ENCODE results near the gene GULP1.

The GULP1 gene

DNA sequence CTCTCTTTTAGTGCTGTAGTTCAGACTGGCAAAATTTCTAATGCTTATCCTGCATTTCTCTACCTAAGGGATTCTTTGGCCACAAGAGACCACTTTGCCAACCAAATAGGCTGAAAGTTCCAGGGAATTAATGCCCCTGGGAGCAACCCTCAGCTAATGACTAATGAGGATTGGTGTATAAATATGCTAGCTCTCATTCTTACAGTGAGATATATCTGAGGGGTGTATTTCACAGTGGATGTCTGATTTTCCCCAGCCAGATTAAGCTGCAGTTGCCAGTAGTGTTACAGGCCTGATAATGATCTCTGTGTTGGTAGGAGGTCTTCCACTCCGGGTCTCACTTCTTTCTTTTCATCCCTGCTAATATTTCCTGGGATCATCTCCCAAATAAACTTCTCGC, 90.4 kb downstream of the GULP1 start (continued):
- TF ChIP-seq, protein P1, sequence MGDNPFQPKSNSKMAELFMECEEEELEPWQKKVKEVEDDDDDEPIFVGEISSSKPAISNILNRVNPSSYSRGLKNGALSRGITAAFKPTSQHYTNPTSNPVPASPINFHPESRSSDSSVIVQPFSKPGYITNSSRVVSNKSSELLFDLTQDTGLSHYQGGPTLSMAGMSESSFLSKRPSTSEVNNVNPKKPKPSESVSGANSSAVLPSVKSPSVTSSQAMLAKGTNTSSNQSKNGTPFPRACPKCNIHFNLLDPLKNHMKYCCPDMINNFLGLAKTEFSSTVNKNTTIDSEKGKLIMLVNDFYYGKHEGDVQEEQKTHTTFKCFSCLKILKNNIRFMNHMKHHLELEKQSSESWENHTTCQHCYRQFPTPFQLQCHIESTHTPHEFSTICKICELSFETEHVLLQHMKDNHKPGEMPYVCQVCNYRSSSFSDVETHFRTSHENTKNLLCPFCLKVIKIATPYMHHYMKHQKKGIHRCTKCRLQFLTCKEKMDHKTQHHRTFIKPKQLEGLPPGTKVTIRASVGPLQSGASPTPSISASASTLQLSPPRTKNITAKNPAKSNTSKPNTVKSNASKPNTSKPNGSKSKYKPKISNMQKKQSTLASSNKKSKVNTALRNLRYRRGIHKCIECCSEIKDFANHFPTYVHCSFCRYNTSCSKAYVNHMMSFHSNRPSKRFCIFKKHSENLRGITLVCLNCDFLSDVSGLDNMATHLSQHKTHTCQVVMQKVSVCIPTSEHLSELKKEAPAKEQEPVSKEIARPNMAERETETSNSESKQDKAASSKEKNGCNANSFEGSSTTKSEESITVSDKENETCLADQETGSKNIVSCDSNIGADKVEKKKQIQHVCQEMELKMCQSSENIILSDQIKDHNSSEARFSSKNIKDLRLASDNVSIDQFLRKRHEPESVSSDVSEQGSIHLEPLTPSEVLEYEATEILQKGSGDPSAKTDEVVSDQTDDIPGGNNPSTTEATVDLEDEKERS (tag by site-specific recombination; IDR thresholded peaks at IDR 0.05): no peak
- TF ChIP-seq, protein P2, sequence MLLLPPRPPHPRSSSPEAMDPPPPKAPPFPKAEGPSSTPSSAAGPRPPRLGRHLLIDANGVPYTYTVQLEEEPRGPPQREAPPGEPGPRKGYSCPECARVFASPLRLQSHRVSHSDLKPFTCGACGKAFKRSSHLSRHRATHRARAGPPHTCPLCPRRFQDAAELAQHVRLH (tag by site-specific recombination; IDR thresholded peaks at IDR 0.05): no peak
- TF ChIP-seq KLF8 (tag by site-specific recombination; IDR thresholded peaks at IDR 0.05) (no peak), ZNF391 (tag by site-specific recombination; IDR thresholded peaks at IDR 0.05; ENCODE audit: borderline replicate concordance, low read depth) (no peak), ZBTB8A (tag by site-specific recombination; IDR thresholded peaks at IDR 0.05) (no peak), TRIM28 (IDR thresholded peaks at IDR 0.05; ENCODE audit: borderline replicate concordance, low read length) (no peak), ZNF558 (tag by site-specific recombination; IDR thresholded peaks at IDR 0.05) (no peak), GLI4 (tag by site-specific recombination; IDR thresholded peaks at IDR 0.05) (no peak)

DNA sequence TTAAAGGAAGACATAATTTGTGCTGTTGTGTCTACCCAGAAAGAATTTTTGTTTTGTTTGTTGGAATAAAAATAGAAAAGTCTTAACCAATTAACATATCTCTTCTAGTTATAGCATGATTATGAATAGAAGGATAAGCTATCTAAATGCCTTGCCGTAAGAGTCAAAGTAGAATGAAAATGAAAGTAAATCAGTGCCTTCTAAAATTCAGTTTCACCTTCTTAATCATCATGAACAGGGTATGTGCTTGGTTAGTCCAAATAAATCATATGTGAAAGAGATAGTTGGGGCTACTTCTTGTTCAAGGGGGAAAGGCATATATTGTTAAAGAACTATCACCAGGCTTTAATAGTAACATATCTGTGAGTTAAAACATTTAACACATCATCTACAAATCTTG, 91.5 kb downstream of the GULP1 start:
- no peak overlapping the region for H3K4me3 ChIP-seq (ENCODE audit: low read depth, low read length)
- H3K36me3 ChIP-seq (ENCODE audit: control insufficient read depth in 2 of 2, insufficient read depth in 1 of 2, low read length in 2 of 2): peaks cover 3 to 5% of the 10 kb centered on the region in 2 experiments; a peak in 1 of 3 replicates
- no peak for TF ChIP-seq ZNF433 (tag by site-specific recombination; IDR thresholded peaks at IDR 0.05; ENCODE audit: low read depth)
- H3K9me3 ChIP-seq (ENCODE audit: control insufficient read depth, insufficient read depth, low read depth, low read length): no peaks in the 10 kb centered on the region; the same call in 1 of the 2 replicates
- no peaks in the 10 kb centered on the region for H3K4me1 ChIP-seq (ENCODE audit: control insufficient read depth, insufficient read depth, low read length)
- ChIA-PET CTCF (no interaction called here), POLR2A (no interaction called here)
- H3K27ac ChIP-seq (ENCODE audit: extremely low read depth, low read depth, low read length): no peak overlapping the region

DNA sequence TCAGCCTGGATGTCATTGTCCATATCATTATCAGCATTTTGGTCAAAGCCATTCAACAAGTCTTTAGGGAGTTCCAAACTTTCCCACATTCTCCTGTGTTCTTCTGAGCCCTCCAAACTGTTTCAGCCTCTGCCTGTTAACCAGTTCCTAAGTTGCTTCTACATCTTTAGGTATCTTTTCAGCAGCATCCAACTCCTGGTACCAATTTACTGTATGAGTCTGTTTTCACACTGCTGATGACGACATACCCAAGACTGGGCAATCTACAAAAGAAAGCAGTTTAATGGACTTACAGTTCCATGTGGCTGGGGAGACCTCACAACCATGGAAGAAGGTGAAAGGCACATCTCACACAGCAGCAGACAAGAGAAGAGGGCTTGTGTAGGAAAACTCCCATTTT, 94.2 kb downstream of the GULP1 start:
- ChIA-PET POLR2A (no interaction called here), CTCF (no interaction called here)
- H3K36me3 ChIP-seq (ENCODE audit: control insufficient read depth in 2 of 2, insufficient read depth in 1 of 2, low read length in 2 of 2): peaks cover 3 to 5% of the 10 kb centered on the region in 2 experiments; a peak in 1 of 3 replicates
- H3K27ac ChIP-seq (ENCODE audit: extremely low read depth, low read depth, low read length): no peak overlapping the region
- no peak overlapping the region for H3K4me3 ChIP-seq (ENCODE audit: low read depth, low read length)
- peak; percentile 62; the same call in 1 of the 2 replicates for TF ChIP-seq ZNF707 (tag by site-specific recombination; IDR thresholded peaks at IDR 0.05)
- no peak for TF ChIP-seq ZNF664 (tag by site-specific recombination; IDR thresholded peaks at IDR 0.05)
- H3K4me1 ChIP-seq (ENCODE audit: control insufficient read depth, insufficient read depth, low read length): no peaks in the 10 kb centered on the region
- H3K9me3 ChIP-seq (ENCODE audit: control insufficient read depth, insufficient read depth, low read depth, low read length): no peaks in the 10 kb centered on the region; the same call in 1 of the 2 replicates

DNA sequence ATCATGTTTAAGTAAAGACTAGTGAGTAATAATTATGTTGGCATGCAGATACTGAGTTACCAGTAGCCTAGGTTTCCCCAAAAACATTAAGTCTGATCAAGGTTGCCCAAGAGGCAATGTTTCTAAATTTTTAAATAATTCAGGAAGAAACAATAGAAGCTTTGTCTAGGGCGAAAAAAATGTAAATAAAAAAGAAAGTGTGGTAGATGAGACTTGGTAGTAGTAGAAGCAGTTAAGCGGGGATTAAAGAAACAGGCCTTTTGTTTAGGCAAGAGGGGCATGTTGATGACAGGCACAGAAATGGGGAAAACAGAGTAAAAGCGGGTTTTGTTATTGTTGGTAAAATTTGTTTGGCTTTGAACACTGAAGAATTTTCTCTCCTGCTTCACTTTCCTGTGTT, 97.2 kb downstream of the GULP1 start:
- peaks cover 3 to 5% of the 10 kb centered on the region in 2 experiments; a peak in 1 of 3 replicates for H3K36me3 ChIP-seq (ENCODE audit: control insufficient read depth in 2 of 2, insufficient read depth in 1 of 2, low read length in 2 of 2)
- POLR2A ChIA-PET: no interaction called here
- H3K27ac ChIP-seq (ENCODE audit: extremely low read depth, low read depth, low read length): no peak overlapping the region
- H3K4me3 ChIP-seq (ENCODE audit: low read depth, low read length): no peak overlapping the region
- CTCF ChIA-PET: no interaction called here
- H3K4me1 ChIP-seq (ENCODE audit: control insufficient read depth, insufficient read depth, low read length): no peaks in the 10 kb centered on the region
- H3K9me3 ChIP-seq (ENCODE audit: control insufficient read depth, insufficient read depth, low read depth, low read length): no peaks in the 10 kb centered on the region
- TF ChIP-seq ZNF791 (tag by site-specific recombination; IDR thresholded peaks at IDR 0.05) (no peak), ZNF23 (tag by site-specific recombination; IDR thresholded peaks at IDR 0.05; ENCODE audit: borderline replicate concordance) (no peak), ZFP41 (tag by site-specific recombination; IDR thresholded peaks at IDR 0.05; ENCODE audit: borderline replicate concordance) (no peak), GFI1B (tag by site-specific recombination; IDR thresholded peaks at IDR 0.05) (no peak), ZFHX2 (tag by site-specific recombination; conservative IDR thresholded peaks at IDR 0.05) (no peak), YY1 (tag by site-specific recombination; IDR thresholded peaks at IDR 0.05) (no peak)
- TF ChIP-seq, protein P3, sequence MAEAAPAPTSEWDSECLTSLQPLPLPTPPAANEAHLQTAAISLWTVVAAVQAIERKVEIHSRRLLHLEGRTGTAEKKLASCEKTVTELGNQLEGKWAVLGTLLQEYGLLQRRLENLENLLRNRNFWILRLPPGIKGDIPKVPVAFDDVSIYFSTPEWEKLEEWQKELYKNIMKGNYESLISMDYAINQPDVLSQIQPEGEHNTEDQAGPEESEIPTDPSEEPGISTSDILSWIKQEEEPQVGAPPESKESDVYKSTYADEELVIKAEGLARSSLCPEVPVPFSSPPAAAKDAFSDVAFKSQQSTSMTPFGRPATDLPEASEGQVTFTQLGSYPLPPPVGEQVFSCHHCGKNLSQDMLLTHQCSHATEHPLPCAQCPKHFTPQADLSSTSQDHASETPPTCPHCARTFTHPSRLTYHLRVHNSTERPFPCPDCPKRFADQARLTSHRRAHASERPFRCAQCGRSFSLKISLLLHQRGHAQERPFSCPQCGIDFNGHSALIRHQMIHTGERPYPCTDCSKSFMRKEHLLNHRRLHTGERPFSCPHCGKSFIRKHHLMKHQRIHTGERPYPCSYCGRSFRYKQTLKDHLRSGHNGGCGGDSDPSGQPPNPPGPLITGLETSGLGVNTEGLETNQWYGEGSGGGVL (tag by site-specific recombination; IDR thresholded peaks at IDR 0.05): no peak
- TF ChIP-seq, protein P4, sequence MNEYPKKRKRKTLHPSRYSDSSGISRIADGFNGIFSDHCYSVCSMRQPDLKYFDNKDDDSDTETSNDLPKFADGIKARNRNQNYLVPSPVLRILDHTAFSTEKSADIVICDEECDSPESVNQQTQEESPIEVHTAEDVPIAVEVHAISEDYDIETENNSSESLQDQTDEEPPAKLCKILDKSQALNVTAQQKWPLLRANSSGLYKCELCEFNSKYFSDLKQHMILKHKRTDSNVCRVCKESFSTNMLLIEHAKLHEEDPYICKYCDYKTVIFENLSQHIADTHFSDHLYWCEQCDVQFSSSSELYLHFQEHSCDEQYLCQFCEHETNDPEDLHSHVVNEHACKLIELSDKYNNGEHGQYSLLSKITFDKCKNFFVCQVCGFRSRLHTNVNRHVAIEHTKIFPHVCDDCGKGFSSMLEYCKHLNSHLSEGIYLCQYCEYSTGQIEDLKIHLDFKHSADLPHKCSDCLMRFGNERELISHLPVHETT (tag by site-specific recombination; IDR thresholded peaks at IDR 0.05): no peak
- TF ChIP-seq, protein P5, sequence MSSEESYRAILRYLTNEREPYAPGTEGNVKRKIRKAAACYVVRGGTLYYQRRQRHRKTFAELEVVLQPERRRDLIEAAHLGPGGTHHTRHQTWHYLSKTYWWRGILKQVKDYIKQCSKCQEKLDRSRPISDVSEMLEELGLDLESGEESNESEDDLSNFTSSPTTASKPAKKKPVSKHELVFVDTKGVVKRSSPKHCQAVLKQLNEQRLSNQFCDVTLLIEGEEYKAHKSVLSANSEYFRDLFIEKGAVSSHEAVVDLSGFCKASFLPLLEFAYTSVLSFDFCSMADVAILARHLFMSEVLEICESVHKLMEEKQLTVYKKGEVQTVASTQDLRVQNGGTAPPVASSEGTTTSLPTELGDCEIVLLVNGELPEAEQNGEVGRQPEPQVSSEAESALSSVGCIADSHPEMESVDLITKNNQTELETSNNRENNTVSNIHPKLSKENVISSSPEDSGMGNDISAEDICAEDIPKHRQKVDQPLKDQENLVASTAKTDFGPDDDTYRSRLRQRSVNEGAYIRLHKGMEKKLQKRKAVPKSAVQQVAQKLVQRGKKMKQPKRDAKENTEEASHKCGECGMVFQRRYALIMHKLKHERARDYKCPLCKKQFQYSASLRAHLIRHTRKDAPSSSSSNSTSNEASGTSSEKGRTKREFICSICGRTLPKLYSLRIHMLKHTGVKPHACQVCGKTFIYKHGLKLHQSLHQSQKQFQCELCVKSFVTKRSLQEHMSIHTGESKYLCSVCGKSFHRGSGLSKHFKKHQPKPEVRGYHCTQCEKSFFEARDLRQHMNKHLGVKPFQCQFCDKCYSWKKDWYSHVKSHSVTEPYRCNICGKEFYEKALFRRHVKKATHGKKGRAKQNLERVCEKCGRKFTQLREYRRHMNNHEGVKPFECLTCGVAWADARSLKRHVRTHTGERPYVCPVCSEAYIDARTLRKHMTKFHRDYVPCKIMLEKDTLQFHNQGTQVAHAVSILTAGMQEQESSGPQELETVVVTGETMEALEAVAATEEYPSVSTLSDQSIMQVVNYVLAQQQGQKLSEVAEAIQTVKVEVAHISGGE (tag by site-specific recombination; conservative IDR thresholded peaks at IDR 0.05; ENCODE audit: low read depth): no peak
- TF ChIP-seq, protein P2 (tag by site-specific recombination; IDR thresholded peaks at IDR 0.05): no peak

Measured in HEK293 (cell line).